HG03064 (cell line): ENCODE data around the gene B4GALNT3.
"Not testable (repeated sequence)": the region's sequence is repeated elsewhere in the genome, so short reads cannot be mapped to it uniquely, and the experiment has no call there.

ENCODE experiments used
- ATAC-seq: cut with Tn5 transposase; IDR thresholded peaks from one replicate; pipeline ENCODE4 v1.9.1; 2021; ENCODE audit warnings: low read depth; ENCODE audit not compliant: unreplicated experiment

The B4GALNT3 gene

DNA sequence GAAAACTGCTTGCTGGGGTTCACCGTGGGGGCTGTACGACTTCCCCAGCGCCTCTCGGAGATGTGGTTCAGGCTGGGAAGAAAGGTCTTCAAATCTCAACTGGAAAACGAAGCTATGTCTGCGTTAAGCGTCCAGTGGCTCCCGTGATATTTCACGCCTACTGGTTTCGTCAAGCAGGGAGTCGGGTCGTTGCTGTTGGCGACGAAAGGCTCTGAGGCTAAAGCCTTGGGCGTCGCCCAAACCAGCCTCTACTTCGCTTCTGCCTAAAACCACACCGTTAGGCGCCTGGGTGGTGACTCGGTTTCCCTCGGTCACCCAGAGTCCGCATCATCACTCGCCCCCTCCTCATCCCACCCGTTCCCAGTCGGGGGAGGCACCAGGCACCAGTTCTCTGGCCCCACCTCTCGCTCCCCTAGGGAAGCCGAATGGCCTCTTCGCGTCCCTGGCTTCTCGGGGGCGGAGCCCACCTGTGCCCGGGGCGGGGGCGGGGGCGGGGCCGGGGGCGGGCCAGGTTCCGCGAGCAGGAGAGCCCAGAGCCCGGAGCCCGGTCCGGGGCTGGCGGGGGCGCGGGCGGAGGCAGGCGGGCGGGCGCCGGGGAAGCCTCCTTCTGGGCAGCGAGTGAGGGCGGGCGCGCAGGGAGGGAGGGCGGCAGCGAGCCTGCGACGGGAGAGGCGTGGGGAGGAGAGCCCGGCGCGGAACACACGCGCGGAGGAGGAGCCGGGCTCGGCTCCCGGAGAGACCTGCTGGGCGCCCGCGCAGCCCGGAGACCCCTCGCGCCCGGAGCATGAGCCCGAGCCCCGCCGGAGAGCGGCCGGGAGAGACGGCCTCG is at the start of gene B4GALNT3:
Gene B4GALNT3 (plus strand): TSS at position 510 of the 829 bp plus-strand sequence. CDS start 438 bp downstream, outside the sequence.
- no peak for ATAC-seq

DNA sequence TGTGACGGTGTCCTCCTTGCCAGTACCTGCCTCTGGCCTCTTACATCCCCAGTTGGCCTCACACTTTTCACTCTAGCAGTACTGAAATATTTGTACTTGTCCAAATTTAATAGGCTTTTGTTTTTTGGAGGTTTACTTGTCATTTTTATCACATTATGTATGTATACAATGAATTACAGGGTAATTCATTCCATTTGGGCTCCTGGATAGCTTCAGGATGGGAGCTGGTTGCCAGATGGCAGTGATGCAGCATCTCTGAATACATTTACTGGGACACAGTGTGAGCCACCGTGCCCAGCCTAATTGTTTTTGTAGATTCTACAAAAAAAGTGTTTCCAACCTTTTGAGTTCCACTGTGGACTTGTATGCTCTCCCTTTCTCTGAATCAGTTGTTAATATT is 44.9 kb upstream of the B4GALNT3 start:
- ATAC-seq = no peak

- ATAC-seq = no peak
Observed at GRCh38 chr12:418432-418831, 41.3 kb upstream of the B4GALNT3 start.

DNA sequence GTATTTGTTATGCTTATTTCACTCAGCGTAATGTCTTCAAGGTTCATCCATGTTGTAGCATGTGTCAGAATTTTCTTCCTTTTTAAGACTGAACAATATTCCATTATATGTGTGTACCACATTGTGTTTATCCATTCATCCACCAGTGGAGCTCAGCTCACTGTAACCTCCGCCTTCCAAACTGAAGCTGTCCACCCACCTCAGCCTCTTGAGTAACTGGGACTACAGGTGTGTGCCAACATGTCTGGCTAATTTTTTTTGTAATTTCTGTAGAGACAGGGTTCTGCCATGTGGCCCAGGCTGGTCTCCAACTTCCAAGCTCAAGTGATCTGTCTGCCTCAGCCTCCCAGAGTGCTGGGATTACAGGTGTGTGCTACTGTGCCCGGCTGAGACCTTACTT is 37.2 kb upstream of the B4GALNT3 start:
- ATAC-seq = no peak

DNA sequence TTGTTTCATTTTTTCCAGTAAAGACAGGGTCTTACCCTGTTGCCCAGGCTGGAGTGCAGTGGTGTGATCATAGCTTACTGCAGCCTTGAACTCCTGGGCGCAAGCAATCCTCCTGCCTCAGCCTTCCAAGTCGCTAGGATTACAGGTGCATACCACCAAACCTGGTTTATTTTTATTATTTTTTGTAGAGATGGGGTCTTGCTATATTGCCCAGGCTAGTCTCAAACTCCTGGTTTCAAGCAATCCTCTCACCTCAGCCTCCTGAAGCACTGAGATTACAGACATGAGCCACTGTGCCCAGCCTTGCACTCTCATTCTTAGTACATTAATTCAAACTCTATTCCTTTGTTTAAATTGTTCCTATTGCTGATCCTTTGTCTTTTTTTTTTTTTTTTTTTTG is 24.0 kb upstream of the B4GALNT3 start:
- not testable (repeated sequence) for ATAC-seq

DNA sequence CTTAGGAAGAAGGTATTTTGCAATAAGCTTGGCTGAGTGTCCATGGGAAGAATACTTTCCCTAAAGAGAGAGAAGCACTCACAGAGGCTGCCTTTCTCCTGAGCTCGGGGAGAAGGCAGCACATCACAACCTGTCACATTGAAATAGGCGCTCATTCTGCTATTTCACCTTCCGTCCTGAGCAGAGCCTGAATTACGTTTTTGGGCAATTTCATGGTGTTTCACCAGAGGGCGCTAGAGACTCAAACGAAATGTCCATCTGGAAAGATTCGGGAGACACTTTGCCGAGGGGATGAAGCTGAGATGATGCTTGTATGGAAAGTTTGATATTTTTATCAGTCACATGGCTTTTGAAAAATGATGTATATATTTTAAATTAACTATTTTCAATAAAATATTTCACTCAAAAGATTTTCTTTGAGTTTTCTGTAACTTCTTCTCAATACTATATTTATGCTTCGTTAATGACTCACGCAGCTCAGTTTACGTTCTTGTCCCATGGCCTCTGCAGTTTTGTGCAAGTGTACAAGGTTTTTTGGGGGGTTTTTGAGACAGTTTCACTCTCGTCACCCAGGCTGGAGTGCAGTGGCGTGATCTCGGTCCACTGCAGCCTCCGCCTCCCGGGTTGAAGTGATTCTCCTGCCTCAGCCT is 17.4 kb upstream of the B4GALNT3 start:
- no peak for ATAC-seq

GRCh38 chr12:447141-447540 is 12.6 kb upstream of the B4GALNT3 start:
- no peak for ATAC-seq

- no peak for ATAC-seq
Observed at GRCh38 chr12:449203-449602, 10.5 kb upstream of the B4GALNT3 start.

DNA sequence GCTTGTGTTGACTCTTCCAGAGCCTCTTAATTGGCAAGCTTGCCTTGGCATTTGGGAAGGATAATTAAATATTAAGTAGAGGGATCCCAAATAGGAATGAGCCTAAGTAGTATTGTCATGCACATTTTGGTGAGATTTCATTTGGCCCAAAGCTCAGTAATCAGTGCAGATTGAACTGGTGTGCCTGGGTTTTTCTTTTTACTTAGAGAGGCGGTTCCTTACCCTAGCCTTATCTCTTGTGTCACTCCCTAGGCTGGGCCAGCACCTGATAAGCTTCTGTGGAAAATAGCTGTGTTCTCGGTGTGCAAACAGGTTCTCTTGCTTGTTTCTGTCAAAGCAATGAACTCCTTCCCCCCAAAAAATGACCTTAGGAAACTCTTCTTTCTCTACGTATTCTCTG is 9.3 kb upstream of the B4GALNT3 start:
- ATAC-seq = no peak

- no peak for ATAC-seq
Observed at GRCh38 chr12:452667-453210, 7.0 kb upstream of the B4GALNT3 start.

DNA sequence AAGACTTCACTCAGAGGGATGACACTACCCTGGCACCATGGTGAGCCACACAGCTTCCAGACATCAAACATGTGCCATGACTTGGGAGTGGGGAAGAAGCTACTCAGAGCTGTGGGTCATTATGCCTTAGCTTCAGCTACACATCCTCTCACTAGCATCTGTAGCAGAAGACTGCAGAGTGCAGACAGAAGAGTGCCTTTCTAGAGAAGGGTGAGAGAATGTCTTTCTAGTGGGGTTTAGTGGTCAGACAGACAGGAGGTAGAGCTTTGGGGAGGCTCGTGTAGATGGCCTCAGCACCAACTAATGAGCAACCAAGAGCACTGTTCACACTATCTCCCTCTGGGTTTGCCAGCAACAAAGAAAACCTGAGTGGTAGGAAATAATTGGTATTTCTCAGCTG is 4.9 kb upstream of the B4GALNT3 start:
- ATAC-seq = no peak

DNA sequence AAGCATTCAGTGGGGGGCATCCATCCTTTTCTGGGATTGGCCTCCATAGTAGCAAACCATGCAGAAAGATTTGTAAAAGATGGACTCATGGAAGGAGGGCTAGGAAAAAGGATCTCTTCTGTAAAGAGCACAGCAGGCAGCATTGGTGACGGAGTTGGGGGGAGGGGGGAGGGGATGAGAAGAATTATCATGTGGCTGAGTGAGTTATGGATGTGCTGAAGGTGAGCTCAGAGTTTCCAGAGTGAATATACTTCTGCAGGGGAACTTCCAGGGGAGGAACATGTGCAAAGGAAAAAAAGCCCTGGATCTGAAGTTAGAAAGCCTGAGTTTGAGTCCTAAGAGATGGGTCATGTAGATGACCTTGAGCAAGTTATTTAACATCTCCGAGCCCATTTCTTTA is 3.9 kb upstream of the B4GALNT3 start:
- ATAC-seq = no peak

DNA sequence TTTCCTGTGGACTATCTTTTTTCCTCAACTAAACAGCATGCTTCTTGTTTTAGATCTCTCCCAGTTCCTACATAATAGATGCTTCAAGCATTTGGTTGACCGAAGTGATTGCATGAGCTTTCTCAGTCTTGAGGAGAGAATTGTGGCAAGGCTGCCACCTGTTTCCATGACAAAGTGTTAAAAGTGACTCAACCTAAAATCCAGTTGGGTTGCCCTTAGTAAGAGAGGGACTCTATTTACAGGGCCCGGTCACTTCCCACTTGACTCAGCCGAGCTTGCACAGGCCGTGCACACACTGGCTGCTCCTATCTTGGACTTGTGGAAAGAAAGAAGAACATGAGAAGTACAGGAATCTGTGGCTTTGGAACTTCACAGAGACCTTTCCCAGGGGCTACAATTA is 2.1 kb upstream of the B4GALNT3 start:
- ATAC-seq = no peak

DNA sequence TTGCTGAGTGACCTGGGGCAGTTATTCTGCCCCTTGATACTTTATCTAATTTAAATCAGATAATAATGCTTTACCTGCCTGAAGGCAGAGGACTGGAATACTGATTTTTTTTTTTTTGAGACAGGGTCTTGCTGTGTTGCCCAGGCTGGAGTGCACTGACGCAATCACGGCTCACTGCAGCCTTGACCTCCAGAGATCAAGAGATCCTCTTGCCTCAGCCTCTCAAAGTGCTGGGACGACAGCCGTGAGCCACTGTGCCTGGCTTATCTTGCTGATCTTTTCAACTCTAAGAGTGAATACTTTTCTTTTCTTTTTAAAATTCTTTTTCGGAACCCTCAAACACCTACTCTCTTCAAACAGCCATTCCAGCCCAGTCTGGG is 699 bp upstream of the B4GALNT3 start:
- ATAC-seq = no peak

DNA sequence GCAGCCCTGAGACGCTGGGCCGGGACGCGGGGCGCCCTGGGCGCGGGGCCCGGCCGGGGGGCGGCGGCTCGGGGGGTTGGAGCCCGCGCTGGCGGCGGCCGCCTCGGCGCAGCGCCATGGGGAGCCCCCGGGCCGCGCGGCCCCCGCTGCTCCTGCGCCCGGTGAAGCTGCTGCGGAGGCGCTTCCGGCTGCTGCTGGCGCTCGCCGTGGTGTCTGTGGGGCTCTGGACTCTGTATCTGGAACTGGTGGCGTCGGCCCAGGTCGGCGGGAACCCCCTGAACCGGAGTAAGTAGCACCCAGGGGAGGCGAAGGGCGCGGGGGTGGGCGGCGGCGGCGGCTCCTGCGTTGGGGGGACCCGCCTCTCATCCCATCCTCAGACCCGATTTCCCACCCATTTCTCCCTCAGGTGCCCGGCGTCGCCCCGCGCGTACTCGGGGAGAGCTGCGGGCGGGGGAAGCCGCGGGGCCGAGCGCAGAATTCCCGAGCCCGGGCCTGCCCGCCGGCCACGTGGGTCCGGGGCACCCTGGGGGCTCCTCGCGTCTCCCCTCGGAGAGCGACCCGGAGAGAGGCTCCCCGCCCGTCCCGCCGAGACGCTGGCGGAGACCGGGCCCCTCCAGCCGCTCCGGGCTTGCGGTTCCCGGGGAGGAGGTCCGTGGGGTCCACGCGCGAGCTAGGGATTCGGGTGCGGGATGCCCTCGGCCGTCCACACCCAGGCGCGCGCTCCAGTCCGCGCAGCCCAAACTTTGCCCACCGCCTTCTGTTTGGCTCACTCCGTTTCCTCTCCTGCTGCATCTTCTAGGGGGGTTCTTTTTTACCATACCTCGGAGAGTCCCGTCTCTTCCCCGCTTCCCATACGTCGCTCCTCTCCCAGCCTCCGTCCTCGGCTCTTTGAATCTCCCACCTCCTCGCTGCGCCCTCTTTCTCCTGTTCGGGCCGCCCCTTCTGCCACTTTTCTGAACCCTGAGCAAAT is 807 bp downstream of the B4GALNT3 start:
- no peak for ATAC-seq

DNA sequence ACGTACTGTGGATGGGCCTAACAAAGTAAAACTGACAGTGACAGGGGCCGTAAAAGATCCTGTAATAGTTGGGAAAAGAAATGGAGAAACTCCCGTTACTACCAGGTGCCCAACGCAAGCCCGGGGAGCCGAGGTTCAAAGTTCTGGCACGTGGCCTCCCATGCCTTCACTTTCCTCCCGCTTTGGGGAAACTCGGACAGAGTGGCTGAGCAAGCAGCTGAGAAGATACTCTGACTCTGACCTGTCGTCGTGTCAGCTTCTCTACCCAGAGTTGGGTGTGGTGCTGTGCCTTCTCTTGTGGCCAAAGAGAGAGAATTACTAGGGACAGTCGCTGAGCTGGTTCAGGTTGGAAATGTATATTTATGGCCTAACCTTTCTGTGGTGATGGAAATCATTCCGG is 1.7 kb downstream of the B4GALNT3 start:
- ATAC-seq = no peak

GRCh38 chr12:462936-463705 is 3.4 kb downstream of the B4GALNT3 start:
- no peak for ATAC-seq

- ATAC-seq = no peak
Observed at GRCh38 chr12:464484-465267, 4.9 kb downstream of the B4GALNT3 start.

DNA sequence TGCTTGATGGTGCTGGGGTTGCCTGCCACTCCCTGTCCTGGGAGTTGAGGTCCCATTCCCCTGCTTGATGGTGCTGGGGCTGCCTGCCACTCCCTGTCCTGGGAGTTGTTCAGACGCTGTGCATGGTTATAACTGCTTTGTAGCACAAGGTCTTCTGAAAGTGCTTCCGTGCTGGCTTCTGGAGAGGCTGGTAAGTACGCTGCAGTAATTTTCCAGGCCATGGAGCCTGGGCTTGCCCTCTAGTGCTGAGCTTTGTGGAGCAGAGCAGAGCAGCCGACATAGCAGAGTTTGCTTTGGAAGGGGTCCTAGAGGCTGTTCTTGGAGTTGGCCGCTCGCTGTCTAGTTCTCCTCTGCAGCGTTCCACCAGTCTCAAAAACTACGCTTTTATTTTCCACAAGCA is 6.3 kb downstream of the B4GALNT3 start:
- no peak for ATAC-seq
